HUES48 (cell line): Measurements from ENCODE around the gene MAEA.

Experiments
- H3K27ac ChIP-seq: one replicate; pipeline ENCODE4 v1.7.0; 2013; ENCODE audit warnings: low read depth, low read length, inconsistent platforms
- H3K27me3 ChIP-seq: 2 replicates; pipeline ENCODE4 v1.6.1; 2013; ENCODE audit warnings: mild to moderate bottlenecking, low read length; ENCODE audit not compliant: control insufficient read depth, insufficient read depth
- H3K36me3 ChIP-seq: 2 replicates; pipeline ENCODE4 v1.6.1; 2013; ENCODE audit warnings: low read length; ENCODE audit not compliant: control insufficient read depth, insufficient read depth
- H3K4me1 ChIP-seq: 2 replicates; pipeline ENCODE4 v1.6.1; 2013; ENCODE audit warnings: mild to moderate bottlenecking, low read length; ENCODE audit not compliant: control insufficient read depth, insufficient read depth
- H3K4me3 ChIP-seq: 2 replicates; pipeline ENCODE4 v1.5.1; 2013; ENCODE audit warnings: mild to moderate bottlenecking, low read depth, low read length
- H3K9ac ChIP-seq: 2 replicates; pipeline ENCODE4 v1.6.1; 2013; ENCODE audit warnings: mild to moderate bottlenecking, low read depth, low read length, moderate library complexity
- H3K9me3 ChIP-seq: 2 replicates; pipeline ENCODE4 v1.6.1; 2013; ENCODE audit warnings: low read length; ENCODE audit not compliant: control insufficient read depth, insufficient read depth

The MAEA gene

GRCh38 chr4:1294891-1295290 lies 5.2 kb downstream of the MAEA start:
- Histone ChIP-seq H3K27me3 (no peaks in the 10 kb centered on the region), H3K4me1 (peaks cover 13% of the 10 kb centered on the region), H3K9me3 (no peaks in the 10 kb centered on the region), H3K9ac (no peak overlapping the region), H3K36me3 (peaks cover 14% of the 10 kb centered on the region), H3K27ac (no peak overlapping the region), H3K4me3 (no peak overlapping the region)

- Histone ChIP-seq H3K4me1 (peaks cover 13% of the 10 kb centered on the region), H3K4me3 (no peak overlapping the region), H3K27me3 (no peaks in the 10 kb centered on the region), H3K36me3 (peaks cover 17% of the 10 kb centered on the region), H3K27ac (no peak overlapping the region), H3K9me3 (no peaks in the 10 kb centered on the region), H3K9ac (no peak overlapping the region)
Measured at GRCh38 chr4:1295405-1296055, 5.8 kb downstream of the MAEA start.

- H3K4me1 ChIP-seq, result peaks cover 9% of the 10 kb centered on the region
- H3K4me3 ChIP-seq, result no peak overlapping the region
- H3K9me3 ChIP-seq, result no peaks in the 10 kb centered on the region
- H3K36me3 ChIP-seq, result peaks cover 26% of the 10 kb centered on the region
- H3K27me3 ChIP-seq, result no peaks in the 10 kb centered on the region
- H3K9ac ChIP-seq, result no peak overlapping the region
- no peak overlapping the region for H3K27ac ChIP-seq
Measured at GRCh38 chr4:1296324-1297022, 6.8 kb downstream of the MAEA start.

GRCh38 chr4:1297023-1297395 lies 7.3 kb downstream of the MAEA start:
- Histone ChIP-seq H3K4me3 (no peak overlapping the region), H3K27ac (no peak overlapping the region), H3K4me1 (peaks cover 9% of the 10 kb centered on the region), H3K9me3 (no peaks in the 10 kb centered on the region), H3K9ac (no peak overlapping the region), H3K27me3 (no peaks in the 10 kb centered on the region), H3K36me3 (peaks cover 30% of the 10 kb centered on the region)

- Histone ChIP-seq H3K36me3 (peaks cover 30% of the 10 kb centered on the region), H3K9me3 (no peaks in the 10 kb centered on the region), H3K27me3 (no peaks in the 10 kb centered on the region), H3K27ac (no peak overlapping the region), H3K4me1 (peaks cover 9% of the 10 kb centered on the region), H3K4me3 (no peak overlapping the region), H3K9ac (no peak overlapping the region)
Measured at GRCh38 chr4:1297456-1298325, 8.0 kb downstream of the MAEA start.

- Histone ChIP-seq H3K27ac (no peak overlapping the region), H3K4me1 (peaks cover 9% of the 10 kb centered on the region), H3K9ac (no peak overlapping the region), H3K36me3 (peaks cover 29% of the 10 kb centered on the region), H3K4me3 (no peak overlapping the region), H3K27me3 (no peaks in the 10 kb centered on the region), H3K9me3 (no peaks in the 10 kb centered on the region)
Measured at GRCh38 chr4:1298461-1298860, 8.8 kb downstream of the MAEA start.

- H3K4me3 ChIP-seq, result no peak overlapping the region
- no peaks in the 10 kb centered on the region for H3K27me3 ChIP-seq
- H3K9me3 ChIP-seq, result no peaks in the 10 kb centered on the region
- H3K4me1 ChIP-seq, result peaks cover 9% of the 10 kb centered on the region
- H3K27ac ChIP-seq, result no peak overlapping the region
- peaks cover 27% of the 10 kb centered on the region for H3K36me3 ChIP-seq
- no peak overlapping the region for H3K9ac ChIP-seq
Measured at GRCh38 chr4:1299301-1299860, 9.7 kb downstream of the MAEA start.

- H3K4me1 ChIP-seq, result peaks cover 5% of the 10 kb centered on the region
- no peaks in the 10 kb centered on the region for H3K9me3 ChIP-seq
- no peak overlapping the region for H3K4me3 ChIP-seq
- H3K27me3 ChIP-seq, result no peaks in the 10 kb centered on the region
- H3K27ac ChIP-seq, result no peak overlapping the region
- no peak overlapping the region for H3K9ac ChIP-seq
- peaks cover 30% of the 10 kb centered on the region for H3K36me3 ChIP-seq
Measured at GRCh38 chr4:1300466-1301455, 11.1 kb downstream of the MAEA start.

GRCh38 chr4:1302159-1302558 lies 12.5 kb downstream of the MAEA start:
- H3K9ac ChIP-seq, result no peak overlapping the region
- no peak overlapping the region for H3K4me3 ChIP-seq
- H3K9me3 ChIP-seq, result no peaks in the 10 kb centered on the region
- no peak overlapping the region for H3K27ac ChIP-seq
- H3K27me3 ChIP-seq, result no peaks in the 10 kb centered on the region
- H3K36me3 ChIP-seq, result peaks cover 30% of the 10 kb centered on the region
- peaks cover 5% of the 10 kb centered on the region for H3K4me1 ChIP-seq

GRCh38 chr4:1305261-1305711 lies 15.6 kb downstream of the MAEA start:
- Histone ChIP-seq H3K27ac (no peak overlapping the region), H3K9ac (no peak overlapping the region), H3K4me3 (no peak overlapping the region)

More at GRCh38 chr4:1305261-1305711, 15.6 kb downstream of the MAEA start:
- Histone ChIP-seq H3K27me3 (no peaks in the 10 kb centered on the region), H3K4me1 (peaks cover 15% of the 10 kb centered on the region; the same call in 1 of the 2 replicates), H3K36me3 (peaks cover 17% of the 10 kb centered on the region), H3K9me3 (no peaks in the 10 kb centered on the region)
